K562 (cell line): ENCODE results near the gene AGT. TPM values are rescaled to one million over a fixed set of nuclear protein-coding genes. Genes with fewer than 3 reads are reported as not detected.

Experiments
- ATAC-seq: fragments of 200-7000 bp; cut with Tn5 transposase; 3 replicates; pipeline ENCODE4 v1.9.1; 2020; ENCODE audit warnings: moderate library complexity
- BruUV-seq: library from RNA; stranded (reverse); fragments of 400-500 nt; replicated peaks from 2 replicates; lab custom pipeline; 2021; lab: Mats Ljungman, UMichigan
- CTCF ChIA-PET: fragments of 300-600 bp; formaldehyde crosslinking; extraction: SDS; loops from one replicate; lab custom pipeline; 2021; ENCODE audit warnings: low intra/inter-chr PET ratio; lab: Yijun Ruan, JAX
- POLR2A ChIA-PET: fragments of 300-600, 350-650 bp; sonication (Branson Sonifier 250); formaldehyde crosslinking; extraction: SDS; loops from one replicate; lab custom pipeline; 2021; ENCODE audit warnings: antibody characterized with exemption, inconsistent platforms; lab: Yijun Ruan, JAX
- DNase-seq, 4 experiments: peaks; one replicate each; pipeline versions ENCODE4 v3.0.0 to v3.0.0-alpha.2; 2011 to 2018; ENCODE audit warnings: low spot score in 3 of 4, mixed read lengths in 3 of 4; ENCODE audit errors: extremely low read depth in 1 of 4
- FAIRE-seq: peaks from 2 replicates; lab custom pipeline; 2011; peaks lifted over from hg19 to GRCh38; lab: Jason Lieb, UNC
- H2AFZ ChIP-seq: 2 replicates; pipeline ENCODE4 v1.6.0; 2011; ENCODE audit warnings: low read depth, low read length, control low read depth, inconsistent platforms
- H3K27ac ChIP-seq: fragments of 200-600 bp; 3 replicates; pipeline ENCODE4 v1.8.0; 2011; ENCODE audit warnings: low read depth, mild to moderate bottlenecking, control low read depth, inconsistent platforms, low read length, moderate library complexity, mixed read lengths; ENCODE audit errors: extremely low read depth
- H3K27me3 ChIP-seq, 2 experiments: fragments of 300-600 bp in 1 of 2; 2 replicates in 1 of 2; 3 replicates in 1 of 2; pipeline versions ENCODE4 v1.6.0 to v1.8.0; 2011; ENCODE audit warnings: inconsistent platforms in 2 of 2, low read length in 2 of 2, mild to moderate bottlenecking in 1 of 2, mixed read lengths in 1 of 2, moderate library complexity in 1 of 2; ENCODE audit not compliant: control insufficient read depth in 2 of 2, insufficient read depth in 2 of 2
- H3K36me3 ChIP-seq: fragments of 300-600 bp; 3 replicates; pipeline ENCODE4 v1.8.0; 2011; ENCODE audit warnings: mild to moderate bottlenecking, low read length, inconsistent platforms; ENCODE audit not compliant: control insufficient read depth, insufficient read depth
- H3K4me1 ChIP-seq, 2 experiments: fragments of 200-600 bp in 1 of 2; replicated peaks in 1 of 2; 2 replicates in 1 of 2; 3 replicates in 1 of 2; pipeline versions ENCODE4 v1.5.1 to v1.8.0; 2011; ENCODE audit warnings: inconsistent platforms in 2 of 2, low read length in 2 of 2, mild to moderate bottlenecking in 1 of 2, mixed read lengths in 1 of 2, moderate library complexity in 1 of 2; ENCODE audit not compliant: control insufficient read depth in 2 of 2, insufficient read depth in 2 of 2
- H3K4me2 ChIP-seq: 2 replicates; pipeline ENCODE4 v1.6.1; 2011; ENCODE audit warnings: low read length, control low read depth, inconsistent platforms, mixed read lengths; ENCODE audit not compliant: insufficient read depth
- H3K4me3 ChIP-seq: fragments of 200-600 bp; sonication (generic), shearing (Covaris generic); 2 replicates; pipeline ENCODE4 v1.5.1; 2016; ENCODE audit warnings: control low read depth, inconsistent platforms
- H3K79me2 ChIP-seq: fragments of 200-600 bp; 3 replicates; pipeline ENCODE4 v1.8.0; 2011; ENCODE audit warnings: low read length, inconsistent platforms; ENCODE audit not compliant: control insufficient read depth, insufficient read depth
- H3K9ac ChIP-seq, 2 experiments: 2 replicates each; pipeline versions ENCODE4 v1.6.0 to v1.6.1; 2011; ENCODE audit warnings: low read depth in 2 of 2, low read length in 2 of 2, control low read depth in 1 of 2, inconsistent platforms in 1 of 2, mild to moderate bottlenecking in 1 of 2, mixed read lengths in 1 of 2; ENCODE audit not compliant: insufficient read depth in 1 of 2
- H3K9me1 ChIP-seq: one replicate; pipeline ENCODE4 v1.6.0; 2011; ENCODE audit warnings: inconsistent platforms, mild to moderate bottlenecking, low read length, moderate library complexity; ENCODE audit not compliant: control insufficient read depth, insufficient read depth
- H3K9me3 ChIP-seq: replicated peaks from 2 replicates; pipeline ENCODE4 v1.5.1; 2011; ENCODE audit warnings: low read depth, low read length, inconsistent platforms; ENCODE audit not compliant: control insufficient read depth, insufficient read depth
- H4K20me1 ChIP-seq: replicated peaks from 2 replicates; pipeline ENCODE4 v1.6.1; 2011; ENCODE audit warnings: low read length, inconsistent platforms, mixed read lengths; ENCODE audit not compliant: control insufficient read depth, insufficient read depth
- BCOR ChIP-seq: fragments of 450-650 bp; IDR thresholded peaks from 2 replicates; pipeline ENCODE4 v1.6.1; 2016
- MBD2 ChIP-seq: sonication (generic); IDR thresholded peaks from 2 replicates; pipeline ENCODE4 v1.6.1; 2016; ENCODE audit warnings: low read depth, borderline replicate concordance
- RBM25 ChIP-seq: fragments of 200-400 bp; formaldehyde crosslinking; IDR thresholded peaks from 2 replicates; pipeline ENCODE4 v1.6.1; 2018; ENCODE audit warnings: low read length, low read depth, moderate library complexity; ENCODE audit not compliant: severe bottlenecking
- TRIM24 ChIP-seq, 2 experiments: fragments of 450-650 bp; IDR thresholded peaks; 2 replicates each; pipeline ENCODE4 v1.6.1; 2016
- ZNF121 ChIP-seq: sonication (generic); formaldehyde crosslinking; conservative IDR thresholded peaks from 2 replicates; pipeline ENCODE4 v1.8.0; 2022; ENCODE audit warnings: missing genetic modification reagents
- WGBS: fragments of 100-300 bp; shearing (Covaris generic); methylation state at CpG from one replicate; pipeline ENCODE4 v1.1.6; 2016; ENCODE audit warnings: low coverage, mixed read lengths; ENCODE audit not compliant: insufficient coverage; ENCODE audit errors: missing lambda C conversion rate; 5-methylcytosine and 5-hydroxymethylcytosine counted together
- in situ Hi-C: fragments of 300-500 bp; cut with MboI; formaldehyde crosslinking; loops from 4 replicates; pipeline ENCODE4 v1.15.0; 2018; ENCODE audit warnings: inconsistent platforms, mixed read lengths
- intact Hi-C: fragments of 100-400 bp; cut with micrococcal nuclease; formaldehyde crosslinking; loops from 2 replicates; pipeline ENCODE4 v1.14.2; 2022
- polyA plus RNA-seq, 8 experiments: library from polyadenylated mRNA; depleted of rRNA in 4 of 8; stranded (reverse) in 5 of 8; unstranded in 3 of 8; fragments of >200 nt; fragmentation: Nextera tagmentation in 2 of 8; fragmentation: Illumina TruSeq in 1 of 8; extraction: Ambion mirVana in 2 of 8; extraction: Trizol in 1 of 8; gene quantifications; 2 replicates each; pipeline versions ENCODE4 v1.2.1 to v1.2.3, GENCODE V29; 2011 to 2014; ENCODE audit warnings: inconsistent platforms in 1 of 8, missing spikeins in 1 of 8
- total RNA-seq, 7 experiments: library from RNA; depleted of rRNA in 6 of 7; stranded (reverse); fragments of >200 nt in 6 of 7; fragmentation: Illumina TruSeq in 2 of 7; extraction: Trizol in 2 of 7; gene quantifications; 2 replicates each; pipeline versions ENCODE4 v1.2.1 to v1.2.3, GENCODE V29; 2011 to 2021; ENCODE audit warnings: low replicate concordance in 1 of 7
- TF ChIP-seq, protein P1 (sequence below): fragments of 450-650 bp; IDR thresholded peaks from one replicate; pipeline ENCODE4 v1.6.1; 2018; ENCODE audit warnings: mild to moderate bottlenecking, moderate library complexity; ENCODE audit not compliant: partially characterized antibody
- TF ChIP-seq, protein P2 (sequence below): fragments of 450-650 bp; formaldehyde crosslinking; IDR thresholded peaks from 2 replicates; pipeline ENCODE4 v1.4.0; 2020; ENCODE audit warnings: mild to moderate bottlenecking, moderate library complexity

AGT gene
- total and polyA plus RNA-seq, 9 of the 15 experiments (the other 6 are each of a cell fraction or from before 2014, with no cell fraction given): 0.40 TPM; not detected in 8

GRCh38 chr1:230747890-230748800 lies 34.2 kb upstream of the AGT start:
- ATAC-seq: no peak

More at GRCh38 chr1:230747890-230748800, 34.2 kb upstream of the AGT start:
- no peaks in the 10 kb centered on the region for H4K20me1 ChIP-seq
- peaks cover 45 to 75% of the 10 kb centered on the region in 2 experiments for H3K27me3 ChIP-seq
- no peak overlapping the region for H3K4me2 ChIP-seq
- H2AFZ ChIP-seq: no peak overlapping the region
- POLR2A ChIA-PET: interaction anchor here (0.6 to 1.1 kb wide), 2 partner anchors 31 to 33 kb away, joined by 3 to 4 read pairs; no protein-coding TSS in a partner anchor
- no peaks in the 10 kb centered on the region for H3K9me3 ChIP-seq
- FAIRE-seq: no peak
- H3K4me3 ChIP-seq: no peak overlapping the region
- in situ Hi-C loops (no loop called here), intact Hi-C loops (no loop called here)
- TF ChIP-seq ZNF121 (0 out of 2 replicates have a peak, but pooled peaks have one; percentile 8), TRIM24 (IDR thresholded peaks at IDR 0.05) (no peak), RBM25 (peak; percentile 91), MBD2 (no peak), BCOR (0 out of 2 replicates have a peak, but pooled peaks have one; percentile 14)
- TF ChIP-seq, protein P1, sequence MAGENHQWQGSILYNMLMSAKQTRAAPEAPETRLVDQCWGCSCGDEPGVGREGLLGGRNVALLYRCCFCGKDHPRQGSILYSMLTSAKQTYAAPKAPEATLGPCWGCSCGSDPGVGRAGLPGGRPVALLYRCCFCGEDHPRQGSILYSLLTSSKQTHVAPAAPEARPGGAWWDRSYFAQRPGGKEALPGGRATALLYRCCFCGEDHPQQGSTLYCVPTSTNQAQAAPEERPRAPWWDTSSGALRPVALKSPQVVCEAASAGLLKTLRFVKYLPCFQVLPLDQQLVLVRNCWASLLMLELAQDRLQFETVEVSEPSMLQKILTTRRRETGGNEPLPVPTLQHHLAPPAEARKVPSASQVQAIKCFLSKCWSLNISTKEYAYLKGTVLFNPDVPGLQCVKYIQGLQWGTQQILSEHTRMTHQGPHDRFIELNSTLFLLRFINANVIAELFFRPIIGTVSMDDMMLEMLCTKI: no peak
- TF ChIP-seq, protein P2, sequence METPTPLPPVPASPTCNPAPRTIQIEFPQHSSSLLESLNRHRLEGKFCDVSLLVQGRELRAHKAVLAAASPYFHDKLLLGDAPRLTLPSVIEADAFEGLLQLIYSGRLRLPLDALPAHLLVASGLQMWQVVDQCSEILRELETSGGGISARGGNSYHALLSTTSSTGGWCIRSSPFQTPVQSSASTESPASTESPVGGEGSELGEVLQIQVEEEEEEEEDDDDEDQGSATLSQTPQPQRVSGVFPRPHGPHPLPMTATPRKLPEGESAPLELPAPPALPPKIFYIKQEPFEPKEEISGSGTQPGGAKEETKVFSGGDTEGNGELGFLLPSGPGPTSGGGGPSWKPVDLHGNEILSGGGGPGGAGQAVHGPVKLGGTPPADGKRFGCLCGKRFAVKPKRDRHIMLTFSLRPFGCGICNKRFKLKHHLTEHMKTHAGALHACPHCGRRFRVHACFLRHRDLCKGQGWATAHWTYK (CRISPR knock-in tag): no peak
- BruUV-seq: no TSS peak
- no peaks in the 10 kb centered on the region for H3K36me3 ChIP-seq
- peaks cover 0 to 3% of the 10 kb centered on the region in 2 experiments; a peak in 1 of 5 replicates for H3K4me1 ChIP-seq
- no peak for DNase-seq
- no peaks in the 10 kb centered on the region for H3K9me1 ChIP-seq
- H3K9ac ChIP-seq: peak overlapping the region in 1 of 2 experiments; percentile 10; a peak in 1 of 4 replicates
- WGBS: 2% methylated on average over 16 of the region's 16 CpGs
- no peaks in the 10 kb centered on the region for H3K79me2 ChIP-seq
- CTCF ChIA-PET: no interaction called here
- H3K27ac ChIP-seq: no peak overlapping the region
